ENCODE data around the gene ATXN7. TPM values are rescaled to one million over a fixed set of nuclear protein-coding genes. Genes with fewer than 3 reads are reported as not detected.

Gene ATXN7
- total RNA-seq, 1 experiment from 2014 or later: 27.5 TPM

- Histone ChIP-seq H3K27me3 (ENCODE audit: insufficient read depth, low read length) (no peaks in the 10 kb centered on the region), H3K4me1 (ENCODE audit: control insufficient read depth in 1 of 2, insufficient read depth in 2 of 2, low read length in 2 of 2) (peaks cover 4 to 18% of the 10 kb centered on the region in 2 experiments; a peak in 3 of 4 replicates), H3K4me3 (replicated peaks in 1 of 2; ENCODE audit: low read depth in 1 of 2, low read length in 2 of 2) (peak overlapping the region; percentile 68 to 79), H3K27ac (ENCODE audit: low read depth, low read length) (peak overlapping the region; percentile 93), H4K20me1 (ENCODE audit: insufficient read depth) (no peaks in the 10 kb centered on the region), H3K79me2 (ENCODE audit: insufficient read depth, low read length) (peaks cover 80% of the 10 kb centered on the region), H3K4me2 (ENCODE audit: low read length) (peak overlapping the region; percentile 82), H3K9ac (ENCODE audit: low read length) (peak overlapping the region; percentile 85), H2AFZ (ENCODE audit: low read depth, low read length, poor library complexity, severe bottlenecking) (no peak overlapping the region), H3K36me3 (ENCODE audit: control insufficient read depth in 1 of 2, insufficient read depth in 2 of 2, low read length in 2 of 2) (no peaks in the 10 kb centered on the region), H3K9me2 (ENCODE audit: insufficient read depth) (no peaks in the 10 kb centered on the region), H3K9me3 (ENCODE audit: control insufficient read depth in 1 of 2, insufficient read depth in 1 of 2, low read depth in 1 of 2, low read length in 2 of 2) (no peaks in the 10 kb centered on the region)
- DNase-seq (ENCODE audit: low read depth, low spot score) (no peak), ATAC-seq (peak; percentile 69)
- no TSS peak for BruUV-seq (replicated peaks)
- ChIA-PET RAD21 (ENCODE audit: low non-redundant PET in 1 of 2, low total read pairs in 2 of 2, uncharacterized antibody in 2 of 2, unreplicated experiment in 2 of 2) (no interaction called here), CTCF (no interaction called here), POLR2A (no interaction called here)
- TF ChIP-seq ZNF274 (IDR thresholded peaks at IDR 0.05; ENCODE audit: low read depth, low read length): no peak
- TF ChIP-seq ELF1 (IDR thresholded peaks at IDR 0.05; ENCODE audit: borderline replicate concordance, low read depth): no peak
- TF ChIP-seq CBX3 (IDR thresholded peaks at IDR 0.05; ENCODE audit: low read depth): no peak
- no peak for TF ChIP-seq POLR2A (IDR thresholded peaks at IDR 0.05; ENCODE audit: borderline replicate concordance, extremely low read depth, insufficient read depth, insufficient read length)
- no peak for TF ChIP-seq YY1 (IDR thresholded peaks at IDR 0.05; ENCODE audit: extremely low read depth, insufficient replicate concordance, low read depth, low read length)
- no peak for TF ChIP-seq CEBPB (IDR thresholded peaks at IDR 0.05; ENCODE audit: low read depth)
- no peak for TF ChIP-seq FOSL1 (IDR thresholded peaks at IDR 0.05; ENCODE audit: low read depth)
- no peak for TF ChIP-seq REST (IDR thresholded peaks at IDR 0.05; ENCODE audit: low read depth)
- TF ChIP-seq EZH2 (IDR thresholded peaks at IDR 0.05): no peak
- no peak for TF ChIP-seq JUND (IDR thresholded peaks at IDR 0.05)
- TF ChIP-seq POLR2AphosphoS5 (IDR thresholded peaks at IDR 0.05; ENCODE audit: low read depth, low read length): 0 out of 2 replicates have a peak, but pooled peaks have one; percentile 24
- TF ChIP-seq EZH2phosphoT487 (IDR thresholded peaks at IDR 0.05; ENCODE audit: borderline replicate concordance): no peak
- TF ChIP-seq EGR1 (IDR thresholded peaks at IDR 0.05; ENCODE audit: low read depth): 0 out of 2 replicates have a peak, but pooled peaks have one; percentile 17
- intact Hi-C loops (cut with micrococcal nuclease): loop anchor here (5.0 kb wide), 1 partner anchor 48 kb away; the partner anchor contains the start of gene SCAANT1
These were observed 619 bp downstream of the ATXN7 start for GRCh38 chr3:63864008-63864964.

Data from HCT116 (cell line).